Activated naive CD4-positive, alpha-beta T cell treated with anti-CD3 and anti-CD28 coated beads, Interleukin-2, amount 50 U/mL, for 16 hours (primary cell): Measurements from ENCODE around the gene CHMP4A.

ENCODE experiments used
- DNase-seq: peaks from one replicate; pipeline ENCODE4 v3.0.0-alpha.2; 2020

The CHMP4A gene

DNA sequence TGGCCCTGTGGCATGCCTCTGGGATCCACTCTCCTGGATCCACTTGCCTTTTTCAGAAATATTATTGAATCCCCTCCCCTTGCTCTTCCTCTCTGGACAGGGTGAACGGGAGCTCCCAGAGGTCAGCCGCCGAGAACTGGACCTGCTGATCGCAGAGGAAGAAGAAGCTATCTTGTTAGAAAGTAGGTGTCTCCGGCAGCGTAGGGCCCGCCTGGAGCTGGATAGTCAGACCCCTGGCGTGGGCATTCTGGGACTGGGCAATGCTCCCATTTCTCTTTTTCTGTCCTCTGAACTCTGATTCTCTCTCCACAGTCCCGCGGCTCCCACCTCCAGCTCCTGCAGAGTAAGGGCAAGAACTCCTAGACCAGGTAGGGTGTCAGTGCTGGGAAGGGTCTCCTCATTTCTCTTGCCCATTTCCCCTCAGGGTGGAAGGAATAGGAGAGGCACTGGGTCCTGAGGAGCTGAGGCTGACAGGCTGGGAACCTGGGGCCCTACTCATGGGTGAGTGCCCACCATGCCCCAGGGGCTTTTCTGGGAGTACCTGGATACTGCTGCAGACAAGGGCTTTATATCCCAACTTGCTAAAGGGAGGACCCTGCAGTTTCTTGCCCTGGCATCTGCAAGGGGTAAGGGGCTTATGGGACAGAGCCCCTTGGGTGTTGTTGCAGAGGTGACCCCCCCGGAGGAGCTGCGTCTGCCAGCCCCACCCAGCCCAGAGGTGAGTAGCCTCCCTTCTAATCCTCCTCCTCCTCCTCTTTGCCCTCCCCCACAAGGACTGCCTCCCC, 36.1 kb downstream of the CHMP4A start:
- no peak for DNase-seq

GRCh38 chr14:24176599-24176998, 36.7 kb downstream of the CHMP4A start:
- DNase-seq = no peak

- no peak for DNase-seq
These were observed 40.4 kb downstream of the CHMP4A start for GRCh38 chr14:24172871-24173281.

DNA sequence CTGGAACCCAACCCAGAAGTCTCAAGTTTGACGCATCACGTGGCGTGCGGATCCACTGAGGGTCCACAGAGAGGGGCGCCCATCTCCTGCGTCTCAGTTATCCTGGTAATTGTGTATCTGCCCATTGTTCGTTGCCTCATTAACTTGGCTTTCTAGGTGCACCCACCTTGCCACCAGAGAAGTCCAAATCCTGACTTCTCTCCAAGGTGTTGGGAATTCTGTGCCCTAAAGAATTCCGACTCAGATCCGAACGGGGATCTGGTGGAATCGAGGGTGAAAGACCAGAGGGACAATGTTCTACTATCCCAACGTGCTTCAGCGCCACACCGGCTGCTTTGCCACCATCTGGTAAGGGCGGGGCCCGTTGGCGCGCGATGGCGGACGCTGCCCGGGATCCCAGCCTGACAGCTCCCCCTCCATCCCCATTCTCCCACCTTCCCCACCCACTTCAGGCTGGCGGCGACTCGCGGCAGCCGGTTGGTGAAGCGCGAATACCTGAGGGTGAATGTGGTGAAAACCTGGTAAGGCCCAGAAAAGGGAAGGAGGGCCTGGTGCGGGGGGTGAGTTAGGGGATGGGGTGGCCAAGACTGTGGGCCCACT, 40.9 kb downstream of the CHMP4A start:
- no peak for DNase-seq

- DNase-seq = peak; percentile 68
These were observed 41.6 kb downstream of the CHMP4A start, which contains the start of gene REC8 for GRCh38 chr14:24171422-24172260. Gene REC8, plus strand, starts transcription at chr14:24172080. Its CDS starts 473 bp downstream, at chr14:24172553.

GRCh38 chr14:24167469-24168114, 45.7 kb downstream of the CHMP4A start:
- DNase-seq = no peak

DNA sequence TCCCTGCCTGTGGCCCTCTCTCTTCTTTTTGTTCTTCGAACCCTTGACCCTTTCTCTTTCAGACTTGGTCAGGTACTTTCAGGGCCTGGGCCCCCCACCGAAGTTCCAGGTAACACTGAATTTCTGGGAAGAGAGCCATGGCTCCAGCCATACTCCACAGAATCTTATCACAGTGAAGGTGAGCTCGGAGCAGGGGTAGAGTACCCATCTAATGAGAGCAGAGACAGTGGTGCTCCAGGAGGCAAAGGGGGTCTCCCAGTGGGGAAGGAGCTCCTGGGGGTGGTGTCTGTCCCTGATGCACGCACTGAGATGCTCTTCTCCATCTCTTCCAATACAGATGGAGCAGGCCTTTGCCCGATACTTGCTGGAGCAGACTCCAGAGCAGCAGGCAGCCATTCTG, 47.5 kb downstream of the CHMP4A start:
- no peak for DNase-seq

GRCh38 chr14:24164518-24164991, 48.7 kb downstream of the CHMP4A start:
- no peak for DNase-seq

GRCh38 chr14:24162093-24162492, 51.2 kb downstream of the CHMP4A start:
- DNase-seq = no peak

DNA sequence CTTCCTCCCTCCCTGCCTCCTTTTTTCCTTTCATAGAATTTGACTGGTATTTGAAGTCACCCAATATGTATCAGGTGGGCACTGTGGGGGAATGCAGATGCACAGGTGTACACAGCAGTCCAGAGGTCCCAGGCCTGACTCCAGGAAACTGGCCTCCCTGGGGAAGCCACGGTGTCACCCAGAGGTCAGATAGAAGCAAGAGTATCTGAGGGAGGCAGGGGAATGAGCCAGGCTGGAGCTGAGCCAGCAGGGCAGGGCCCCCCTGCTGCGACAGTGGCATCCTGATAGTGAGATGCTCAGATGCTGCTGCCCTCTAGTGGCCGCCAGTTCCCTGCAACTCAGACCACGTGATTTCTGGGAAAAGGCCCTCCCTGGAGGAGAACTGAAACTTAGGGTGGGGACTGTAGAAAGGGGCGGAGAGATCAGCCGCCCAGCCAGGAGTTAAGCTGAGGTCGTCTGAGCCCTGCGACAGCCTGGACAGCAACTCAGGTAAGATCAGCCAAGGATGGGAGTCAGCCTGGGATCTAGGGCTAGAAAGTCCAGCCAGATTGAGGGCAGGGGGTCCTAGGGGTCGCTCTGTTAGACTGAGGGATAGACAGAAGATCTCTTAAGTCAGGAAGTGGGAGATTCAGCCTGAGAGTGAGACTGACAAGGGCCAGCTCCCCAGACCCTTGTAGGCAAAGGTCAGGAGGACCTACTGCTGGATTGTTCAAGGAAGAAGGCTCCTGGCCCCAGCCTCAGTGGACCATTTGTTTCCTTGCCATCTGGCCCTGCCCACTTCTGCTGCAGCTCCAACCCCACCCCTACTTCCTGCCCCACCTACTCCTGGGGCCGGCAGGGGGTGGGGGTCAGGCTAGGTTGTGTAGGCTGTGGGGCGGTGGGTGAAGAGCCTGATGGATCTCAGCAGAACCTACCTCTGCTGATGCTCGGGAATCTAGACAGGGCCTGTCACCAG, 52.2 kb downstream of the CHMP4A start, which contains the start of gene IRF9:
TSS of gene IRF9 (plus strand) at position 416 of the 955 bp plus-strand sequence. CDS start 880 bp downstream, outside the sequence.
- peak; percentile 93 for DNase-seq

DNA sequence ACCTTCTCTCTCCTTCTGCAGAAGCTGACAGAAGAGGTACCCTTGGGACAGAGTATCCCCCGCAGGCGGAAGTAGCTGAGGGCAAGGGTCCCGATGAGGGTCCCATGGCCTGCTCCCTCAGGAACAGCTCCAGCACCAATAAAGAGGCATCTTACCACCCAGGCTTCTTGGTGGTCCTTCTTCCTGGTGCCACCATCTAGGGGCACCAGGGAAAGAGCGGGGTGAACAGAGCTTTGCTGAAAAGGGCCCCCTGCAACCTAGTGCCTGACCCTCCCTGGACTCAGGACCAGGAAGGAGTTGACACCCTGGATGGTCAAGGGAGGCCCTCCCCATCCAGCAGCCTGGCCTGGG, 52.8 kb downstream of the CHMP4A start:
- DNase-seq = no peak

GRCh38 chr14:24159777-24160498, 53.4 kb downstream of the CHMP4A start:
- DNase-seq = no peak
